Panc1 (cell line): Measurements from ENCODE around the gene DACT1. TPM values are rescaled to one million over a fixed set of nuclear protein-coding genes. Genes with fewer than 3 reads are reported as not detected.

Source experiments
- ATAC-seq: fragments of 200-7000 bp; cut with Tn5 transposase; 2 replicates; pipeline ENCODE4 v1.9.1; 2020; ENCODE audit warnings: mild to moderate bottlenecking, moderate library complexity
- BruUV-seq: library from RNA; stranded (reverse); fragments of 400-500 nt; replicated peaks from 2 replicates; lab custom pipeline; 2021; lab: Mats Ljungman, UMichigan
- CTCF ChIA-PET: fragments of 300-600 bp; sonication (Branson Sonifier 250); formaldehyde crosslinking; loops from one replicate; lab custom pipeline; 2022; ENCODE audit warnings: antibody characterized with exemption; lab: Charles Lee
- POLR2A ChIA-PET: fragments of 300-600 bp; sonication (Branson Sonifier 250); formaldehyde crosslinking; loops from one replicate; lab custom pipeline; 2022; ENCODE audit warnings: antibody characterized with exemption; lab: Charles Lee
- DNase-seq: peaks from one replicate; pipeline ENCODE4 v3.0.0-alpha.2; 2010; ENCODE audit warnings: low read depth, low spot score
- H3K27ac ChIP-seq: 2 replicates; pipeline ENCODE4 v1.5.1; 2011; ENCODE audit warnings: mild to moderate bottlenecking, low read length, inconsistent platforms
- H3K27me3 ChIP-seq: fragments of 200-500 bp; sonication (Bioruptor generic); 2 replicates; pipeline ENCODE4 v1.6.0; 2014; ENCODE audit warnings: low read length, inconsistent platforms; ENCODE audit not compliant: control insufficient read depth, insufficient read depth
- H3K36me3 ChIP-seq: fragments of 200-500 bp; sonication (Bioruptor generic); 2 replicates; pipeline ENCODE4 v1.5.1; 2014; ENCODE audit warnings: inconsistent platforms, mild to moderate bottlenecking, low read length, moderate library complexity; ENCODE audit not compliant: control insufficient read depth, insufficient read depth
- H3K4me1 ChIP-seq: 2 replicates; pipeline ENCODE4 v1.5.1; 2011; ENCODE audit warnings: inconsistent platforms, mild to moderate bottlenecking, low read length, moderate library complexity; ENCODE audit not compliant: control insufficient read depth, insufficient read depth
- H3K4me3 ChIP-seq, 2 experiments: 2 replicates each; pipeline ENCODE4 v1.5.1; 2011 to 2012; ENCODE audit warnings: low read depth in 2 of 2, low read length in 2 of 2, mild to moderate bottlenecking in 2 of 2, inconsistent platforms in 1 of 2, moderate library complexity in 1 of 2
- H3K9me3 ChIP-seq: fragments of 200-500 bp; sonication (Bioruptor generic); 2 replicates; pipeline ENCODE4 v1.5.1; 2014; ENCODE audit warnings: low read depth, mild to moderate bottlenecking, inconsistent platforms, low read length, moderate library complexity; ENCODE audit not compliant: control insufficient read depth, insufficient read depth
- CTCF ChIP-seq: fragments of 450-650 bp; IDR thresholded peaks from 2 replicates; pipeline ENCODE4 v1.5.1; 2017; ENCODE audit warnings: mild to moderate bottlenecking
- POLR2AphosphoS5 ChIP-seq: IDR thresholded peaks from 2 replicates; pipeline ENCODE4 v1.6.1; 2012; ENCODE audit warnings: mild to moderate bottlenecking, low read depth, low read length, moderate library complexity
- SIN3A ChIP-seq: IDR thresholded peaks from 2 replicates; pipeline ENCODE4 v1.6.1; 2012; ENCODE audit warnings: low read depth, mild to moderate bottlenecking, low read length, moderate library complexity, borderline replicate concordance; ENCODE audit not compliant: insufficient read depth
- TCF7L2 ChIP-seq: IDR thresholded peaks from 2 replicates; pipeline ENCODE4 v1.6.1; 2011; ENCODE audit warnings: mild to moderate bottlenecking, low read depth, low read length, inconsistent platforms
- in situ Hi-C: cut with HindIII; loops from 2 replicates; pipeline ENCODE4 v1.10.0; 2016; ENCODE audit warnings: low sequenced_read_pairs, low pct_unique_long_range_greater_than_20kb
- intact Hi-C: fragments of 100-400 bp; cut with micrococcal nuclease; formaldehyde crosslinking; loops from one replicate; pipeline ENCODE4 v1.10.0; 2022; ENCODE audit not compliant: unreplicated experiment
- total RNA-seq: library from RNA; stranded (reverse); gene quantifications from one replicate; pipeline ENCODE4 v1.2.1, GENCODE V29; 2021; ENCODE audit not compliant: unreplicated experiment
- TF ChIP-seq, protein P1 (sequence below), 2 experiments: IDR thresholded peaks; 2 replicates each; pipeline ENCODE4 v1.6.1; 2011 to 2012; ENCODE audit warnings: low read depth in 2 of 2, control low read depth in 1 of 2, low read length in 1 of 2, mild to moderate bottlenecking in 1 of 2, moderate library complexity in 1 of 2; ENCODE audit not compliant: insufficient read depth in 1 of 2

Gene DACT1
- total RNA-seq, 1 experiment from 2014 or later: 0.15 TPM

DNA sequence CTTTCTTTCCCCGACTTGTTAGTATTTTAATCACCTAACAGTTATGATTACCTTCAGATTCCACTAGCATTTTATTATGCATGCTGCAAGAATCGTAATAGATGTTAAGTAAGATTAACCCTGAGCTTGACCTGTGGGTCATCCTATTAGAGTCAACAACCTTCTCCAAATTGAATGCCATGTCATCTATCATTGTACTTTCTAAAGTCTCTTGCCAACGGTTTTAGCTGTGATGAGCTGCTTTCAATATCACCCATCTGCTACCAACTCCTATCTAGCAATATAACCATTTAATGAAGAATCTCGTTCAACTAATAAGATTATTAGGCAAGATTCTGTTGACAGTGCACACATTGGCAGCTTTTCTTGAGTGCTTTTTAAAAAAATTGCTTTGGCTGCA lies 33.7 kb downstream of the DACT1 start:
- H3K4me1 ChIP-seq: no peaks in the 10 kb centered on the region
- H3K27me3 ChIP-seq: no peaks in the 10 kb centered on the region
- no TSS peak for BruUV-seq
- no peaks in the 10 kb centered on the region; the same call in 1 of the 2 replicates for H3K36me3 ChIP-seq
- POLR2A ChIA-PET: no interaction called here
- DNase-seq (no peak), ATAC-seq (no peak)
- H3K4me3 ChIP-seq: no peak overlapping the region
- TF ChIP-seq TCF7L2 (no peak), SIN3A (no peak), CTCF (no peak), POLR2AphosphoS5 (no peak)
- TF ChIP-seq, protein P1, sequence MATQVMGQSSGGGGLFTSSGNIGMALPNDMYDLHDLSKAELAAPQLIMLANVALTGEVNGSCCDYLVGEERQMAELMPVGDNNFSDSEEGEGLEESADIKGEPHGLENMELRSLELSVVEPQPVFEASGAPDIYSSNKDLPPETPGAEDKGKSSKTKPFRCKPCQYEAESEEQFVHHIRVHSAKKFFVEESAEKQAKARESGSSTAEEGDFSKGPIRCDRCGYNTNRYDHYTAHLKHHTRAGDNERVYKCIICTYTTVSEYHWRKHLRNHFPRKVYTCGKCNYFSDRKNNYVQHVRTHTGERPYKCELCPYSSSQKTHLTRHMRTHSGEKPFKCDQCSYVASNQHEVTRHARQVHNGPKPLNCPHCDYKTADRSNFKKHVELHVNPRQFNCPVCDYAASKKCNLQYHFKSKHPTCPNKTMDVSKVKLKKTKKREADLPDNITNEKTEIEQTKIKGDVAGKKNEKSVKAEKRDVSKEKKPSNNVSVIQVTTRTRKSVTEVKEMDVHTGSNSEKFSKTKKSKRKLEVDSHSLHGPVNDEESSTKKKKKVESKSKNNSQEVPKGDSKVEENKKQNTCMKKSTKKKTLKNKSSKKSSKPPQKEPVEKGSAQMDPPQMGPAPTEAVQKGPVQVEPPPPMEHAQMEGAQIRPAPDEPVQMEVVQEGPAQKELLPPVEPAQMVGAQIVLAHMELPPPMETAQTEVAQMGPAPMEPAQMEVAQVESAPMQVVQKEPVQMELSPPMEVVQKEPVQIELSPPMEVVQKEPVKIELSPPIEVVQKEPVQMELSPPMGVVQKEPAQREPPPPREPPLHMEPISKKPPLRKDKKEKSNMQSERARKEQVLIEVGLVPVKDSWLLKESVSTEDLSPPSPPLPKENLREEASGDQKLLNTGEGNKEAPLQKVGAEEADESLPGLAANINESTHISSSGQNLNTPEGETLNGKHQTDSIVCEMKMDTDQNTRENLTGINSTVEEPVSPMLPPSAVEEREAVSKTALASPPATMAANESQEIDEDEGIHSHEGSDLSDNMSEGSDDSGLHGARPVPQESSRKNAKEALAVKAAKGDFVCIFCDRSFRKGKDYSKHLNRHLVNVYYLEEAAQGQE (IDR thresholded peaks at IDR 0.05; ENCODE audit: insufficient read depth in 1 of 2, low read depth in 2 of 2, low read length in 1 of 2): no peak
- in situ Hi-C loops: no loop called here
- intact Hi-C loops: no loop called here
- CTCF ChIA-PET: no interaction called here
- H3K9me3 ChIP-seq: no peaks in the 10 kb centered on the region
- H3K27ac ChIP-seq: no peak overlapping the region

GRCh38 chr14:58673722-58674121 lies 36.0 kb downstream of the DACT1 start:
- no peaks in the 10 kb centered on the region; the same call in 1 of the 2 replicates for H3K36me3 ChIP-seq
- no peak for TF ChIP-seq CTCF
- TF ChIP-seq TCF7L2: no peak
- TF ChIP-seq, protein P1 (IDR thresholded peaks at IDR 0.05; ENCODE audit: insufficient read depth in 1 of 2, low read depth in 2 of 2, low read length in 1 of 2): no peak
- TF ChIP-seq SIN3A: no peak
- TF ChIP-seq POLR2AphosphoS5: no peak
- in situ Hi-C loops (no loop called here), intact Hi-C loops (no loop called here)
- ChIA-PET POLR2A (no interaction called here), CTCF (no interaction called here)
- H3K27ac ChIP-seq: no peak overlapping the region
- DNase-seq (no peak), ATAC-seq (no peak)
- H3K4me3 ChIP-seq: no peak overlapping the region
- no peaks in the 10 kb centered on the region for H3K9me3 ChIP-seq
- BruUV-seq: no TSS peak
- no peaks in the 10 kb centered on the region for H3K4me1 ChIP-seq
- no peaks in the 10 kb centered on the region for H3K27me3 ChIP-seq
